Endothelial cell of umbilical vein (primary cell): Measurements from ENCODE around the gene GPRIN2.

Experiments used
- CTCF ChIP-seq, 2 donors: IDR thresholded peaks; 1 replicate in 1 of 2; 2 replicates in 1 of 2; pipeline ENCODE4 v1.5.1; 2011; ENCODE audit warnings: low read length in 2 of 2, mild to moderate bottlenecking in 2 of 2, moderate library complexity in 2 of 2, control low read depth in 1 of 2, inconsistent platforms in 1 of 2, low read depth in 1 of 2; ENCODE audit not compliant: insufficient read depth in 1 of 2; ENCODE audit errors: extremely low read depth in 1 of 2
- EZH2 ChIP-seq: IDR thresholded peaks from 2 replicates; pipeline ENCODE4 v1.6.1; 2012; ENCODE audit warnings: borderline replicate concordance, low read depth, mild to moderate bottlenecking, moderate library complexity, low read length, inconsistent platforms; ENCODE audit not compliant: severe bottlenecking
- FOS ChIP-seq: IDR thresholded peaks from 2 replicates; pipeline ENCODE4 v1.6.1; 2011; ENCODE audit warnings: mild to moderate bottlenecking, low read length, moderate library complexity, borderline replicate concordance; ENCODE audit not compliant: insufficient read depth
- JUN ChIP-seq: IDR thresholded peaks from 2 replicates; pipeline ENCODE4 v1.6.1; 2011; ENCODE audit warnings: borderline replicate concordance, low read depth; ENCODE audit not compliant: insufficient read length, insufficient read depth
- MAX ChIP-seq: IDR thresholded peaks from 2 replicates; pipeline ENCODE4 v1.6.1; 2011; ENCODE audit not compliant: insufficient read depth, insufficient read length
- MYC ChIP-seq: IDR thresholded peaks from one replicate; pipeline ENCODE4 v1.6.1; 2011; ENCODE audit warnings: mild to moderate bottlenecking, low read depth, low read length
- POLR2A ChIP-seq: IDR thresholded peaks from 2 replicates; pipeline ENCODE4 v1.6.1; 2012; ENCODE audit warnings: low read depth, mild to moderate bottlenecking, control low read depth, low read length
- POLR2AphosphoS5 ChIP-seq: IDR thresholded peaks from 2 replicates; pipeline ENCODE4 v1.6.1; 2012; ENCODE audit warnings: low read depth, mild to moderate bottlenecking, control low read depth, low read length, moderate library complexity; ENCODE audit not compliant: insufficient read depth

GRCh38 chr10:46557319-46558121 is 1.1 kb upstream of the GPRIN2 start:
- TF ChIP-seq CTCF (IDR thresholded peaks at IDR 0.05; ENCODE audit: extremely low read depth in 1 of 2, insufficient read depth in 1 of 2, low read depth in 1 of 2, low read length in 2 of 2) (no peak), JUN (no peak), EZH2 (no peak), POLR2A (no peak), MAX (no peak), MYC (no peak), POLR2AphosphoS5 (no peak), FOS (no peak)
